ENCODE data around the gene USP9X. TPM values are rescaled to one million over a fixed set of nuclear protein-coding genes. Genes with fewer than 3 reads are reported as not detected.

The USP9X gene
- total and polyA plus RNA-seq, 9 of the 15 experiments (the other 6 are each of a cell fraction or from before 2014, with no cell fraction given) = 10.9 to 47.8 (median 29.5) TPM

DNA sequence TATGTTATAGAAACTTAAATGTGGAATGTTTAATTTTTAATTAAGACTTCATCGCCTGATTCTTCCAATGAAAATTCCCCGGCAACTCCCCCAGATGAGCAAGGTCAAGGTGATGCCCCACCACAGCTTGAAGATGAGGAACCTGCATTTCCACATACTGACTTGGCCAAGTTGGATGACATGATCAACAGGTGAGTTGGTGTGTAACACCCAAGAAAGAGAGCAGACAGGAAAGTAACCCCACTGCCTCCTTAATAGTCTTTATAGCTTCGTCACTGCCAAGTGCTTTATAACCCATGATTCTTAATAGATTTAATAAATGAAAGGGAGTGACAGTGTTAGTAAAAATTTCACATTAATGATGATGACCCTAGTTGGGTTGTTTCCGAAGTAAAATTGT is 43.7 kb downstream of the USP9X start:
- Histone ChIP-seq H3K4me2 (ENCODE audit: insufficient read depth, low read length) (no peak overlapping the region), H3K4me3 (no peak overlapping the region), H3K36me3 (ENCODE audit: control insufficient read depth, insufficient read depth, low read length) (peaks cover 58% of the 10 kb centered on the region), H2AFZ (ENCODE audit: low read depth, low read length) (no peak overlapping the region), H4K20me1 (replicated peaks; ENCODE audit: control insufficient read depth, insufficient read depth, low read length) (no peaks in the 10 kb centered on the region), H3K9me1 (ENCODE audit: control insufficient read depth, insufficient read depth, low read length) (no peaks in the 10 kb centered on the region), H3K9ac (ENCODE audit: insufficient read depth in 1 of 2, low read depth in 2 of 2, low read length in 2 of 2) (no peak overlapping the region), H3K27me3 (ENCODE audit: control insufficient read depth in 2 of 2, insufficient read depth in 2 of 2, low read length in 2 of 2) (no peaks in the 10 kb centered on the region), H3K4me1 (replicated peaks in 1 of 2; ENCODE audit: control insufficient read depth in 2 of 2, insufficient read depth in 2 of 2, low read length in 2 of 2) (no peaks in the 10 kb centered on the region), H3K9me3 (replicated peaks; ENCODE audit: control insufficient read depth, insufficient read depth, low read depth, low read length) (no peaks in the 10 kb centered on the region), H3K27ac (ENCODE audit: extremely low read depth, low read depth, low read length) (no peak overlapping the region), H3K79me2 (ENCODE audit: control insufficient read depth, insufficient read depth, low read length) (peaks cover 40% of the 10 kb centered on the region)
- TF ChIP-seq NFIX (CRISPR knock-in tag; IDR thresholded peaks at IDR 0.05; ENCODE audit: low read depth) = no peak
- TF ChIP-seq SMAD2 (IDR thresholded peaks at IDR 0.05; ENCODE audit: low read depth, low read length) = no peak
- TF ChIP-seq MAFK (IDR thresholded peaks at IDR 0.05; ENCODE audit: low read length) = no peak
- no peak for TF ChIP-seq ELF2 (CRISPR knock-in tag; IDR thresholded peaks at IDR 0.05)
- no peak for TF ChIP-seq TFE3 (CRISPR knock-in tag; IDR thresholded peaks at IDR 0.05)
- TF ChIP-seq ZNF212 (CRISPR knock-in tag; IDR thresholded peaks at IDR 0.05) = no peak
- TF ChIP-seq HNRNPUL1 (IDR thresholded peaks at IDR 0.05; ENCODE audit: low read length) = no peak
- TF ChIP-seq SMAD3 (CRISPR knock-in tag; conservative IDR thresholded peaks at IDR 0.05) = no peak
- TF ChIP-seq CBFA2T2 (conservative IDR thresholded peaks at IDR 0.05) = no peak
- no peak for TF ChIP-seq FOXP1 (CRISPR knock-in tag; IDR thresholded peaks at IDR 0.05)
- TF ChIP-seq, protein P1, sequence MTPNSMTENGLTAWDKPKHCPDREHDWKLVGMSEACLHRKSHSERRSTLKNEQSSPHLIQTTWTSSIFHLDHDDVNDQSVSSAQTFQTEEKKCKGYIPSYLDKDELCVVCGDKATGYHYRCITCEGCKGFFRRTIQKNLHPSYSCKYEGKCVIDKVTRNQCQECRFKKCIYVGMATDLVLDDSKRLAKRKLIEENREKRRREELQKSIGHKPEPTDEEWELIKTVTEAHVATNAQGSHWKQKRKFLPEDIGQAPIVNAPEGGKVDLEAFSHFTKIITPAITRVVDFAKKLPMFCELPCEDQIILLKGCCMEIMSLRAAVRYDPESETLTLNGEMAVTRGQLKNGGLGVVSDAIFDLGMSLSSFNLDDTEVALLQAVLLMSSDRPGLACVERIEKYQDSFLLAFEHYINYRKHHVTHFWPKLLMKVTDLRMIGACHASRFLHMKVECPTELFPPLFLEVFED (CRISPR knock-in tag; conservative IDR thresholded peaks at IDR 0.05) = no peak
- TF ChIP-seq SOX6 (IDR thresholded peaks at IDR 0.05) = no peak
- TF ChIP-seq RBM25 (IDR thresholded peaks at IDR 0.05; ENCODE audit: low read depth, low read length, severe bottlenecking) = no peak
- TF ChIP-seq CBX5 (IDR thresholded peaks at IDR 0.05; ENCODE audit: borderline replicate concordance, low read depth) = no peak
- no peak for TF ChIP-seq POLR2B (IDR thresholded peaks at IDR 0.05; ENCODE audit: low read depth, partially characterized antibody)
- no peak for TF ChIP-seq CC2D1A (IDR thresholded peaks at IDR 0.05)
- TF ChIP-seq BCL6 (CRISPR knock-in tag; IDR thresholded peaks at IDR 0.05) = no peak
- TF ChIP-seq NR2F6 (CRISPR knock-in tag; IDR thresholded peaks at IDR 0.05) = no peak
- no peak for TF ChIP-seq HLTF (IDR thresholded peaks at IDR 0.05)
- TF ChIP-seq TBP (optimal IDR thresholded peaks at IDR 0.05; ENCODE audit: low read depth, low read length) = no peak
- intact Hi-C loops (cut with micrococcal nuclease) (no loop called here), in situ Hi-C loops (cut with MboI) (no loop called here)
- CTCF ChIA-PET (ENCODE audit: low intra/inter-chr PET ratio) = no interaction called here
- no TSS peak for BruUV-seq (replicated peaks)
- 100% methylated on average over 3 of the region's 4 CpGs for WGBS (ENCODE audit: insufficient coverage, low coverage, missing lambda C conversion rate)
- POLR2A ChIA-PET = no interaction called here
- DNase-seq (ENCODE audit: extremely low read depth in 1 of 4, low spot score in 3 of 4) (no peak), FAIRE-seq (no peak), ATAC-seq (no peak)
